ENCODE data around the gene CCDC70. TPM values are rescaled to one million over a fixed set of nuclear protein-coding genes. Genes with fewer than 3 reads are reported as not detected.
"Not testable (repeated sequence)": the region's sequence is repeated elsewhere in the genome, so short reads cannot be mapped to it uniquely, and the experiment has no call there.

CCDC70 gene
- total RNA-seq, 2 donors from 2014 or later, result not detected

DNA sequence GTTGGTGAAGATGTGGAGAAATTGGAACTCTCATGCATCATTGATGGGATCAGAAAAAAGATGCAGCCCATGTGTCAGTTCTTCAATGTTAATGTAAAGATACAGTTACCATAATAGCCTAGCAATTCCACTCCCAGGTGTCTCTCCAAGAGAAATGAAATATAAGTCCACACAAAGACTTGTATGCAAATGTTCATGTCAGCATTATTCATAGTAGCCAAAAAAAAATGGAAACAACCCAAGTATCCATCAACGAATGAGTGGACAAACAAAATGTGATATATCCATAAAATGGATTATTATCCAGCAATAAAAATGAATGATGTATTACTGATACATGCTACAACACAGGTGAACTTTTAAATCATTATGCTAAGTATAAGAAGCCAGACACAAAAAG is 38.7 kb downstream of the CCDC70 start:
- TF ChIP-seq, protein P1, sequence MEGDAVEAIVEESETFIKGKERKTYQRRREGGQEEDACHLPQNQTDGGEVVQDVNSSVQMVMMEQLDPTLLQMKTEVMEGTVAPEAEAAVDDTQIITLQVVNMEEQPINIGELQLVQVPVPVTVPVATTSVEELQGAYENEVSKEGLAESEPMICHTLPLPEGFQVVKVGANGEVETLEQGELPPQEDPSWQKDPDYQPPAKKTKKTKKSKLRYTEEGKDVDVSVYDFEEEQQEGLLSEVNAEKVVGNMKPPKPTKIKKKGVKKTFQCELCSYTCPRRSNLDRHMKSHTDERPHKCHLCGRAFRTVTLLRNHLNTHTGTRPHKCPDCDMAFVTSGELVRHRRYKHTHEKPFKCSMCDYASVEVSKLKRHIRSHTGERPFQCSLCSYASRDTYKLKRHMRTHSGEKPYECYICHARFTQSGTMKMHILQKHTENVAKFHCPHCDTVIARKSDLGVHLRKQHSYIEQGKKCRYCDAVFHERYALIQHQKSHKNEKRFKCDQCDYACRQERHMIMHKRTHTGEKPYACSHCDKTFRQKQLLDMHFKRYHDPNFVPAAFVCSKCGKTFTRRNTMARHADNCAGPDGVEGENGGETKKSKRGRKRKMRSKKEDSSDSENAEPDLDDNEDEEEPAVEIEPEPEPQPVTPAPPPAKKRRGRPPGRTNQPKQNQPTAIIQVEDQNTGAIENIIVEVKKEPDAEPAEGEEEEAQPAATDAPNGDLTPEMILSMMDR (IDR thresholded peaks at IDR 0.05), result no peak
- no peak for DNase-seq
- Histone ChIP-seq H3K27ac (no peak overlapping the region), H3K36me3 (no peaks in the 10 kb centered on the region), H3K9ac (ENCODE audit: low read depth in 2 of 2, low read length in 2 of 2) (no peak overlapping the region), H3K4me3 (no peak overlapping the region), H3K27me3 (no peaks in the 10 kb centered on the region), H3K4me1 (no peaks in the 10 kb centered on the region), H3K9me3 (no peaks in the 10 kb centered on the region)
- intact Hi-C loops (cut with DNase I), result no loop called here

- Histone ChIP-seq H3K36me3 (no peaks in the 10 kb centered on the region), H3K27me3 (no peaks in the 10 kb centered on the region), H3K4me3 (no peak overlapping the region), H3K27ac (no peak overlapping the region), H3K4me1 (no peaks in the 10 kb centered on the region), H3K9me3 (no peaks in the 10 kb centered on the region), H3K9ac (ENCODE audit: low read depth in 2 of 2, low read length in 2 of 2) (no peak overlapping the region)
- TF ChIP-seq, protein P1 (IDR thresholded peaks at IDR 0.05), result no peak
- intact Hi-C loops (cut with DNase I), result no loop called here
- no peak for DNase-seq
Measured at GRCh38 chr13:51902776-51903175, 41.0 kb downstream of the CCDC70 start.

DNA sequence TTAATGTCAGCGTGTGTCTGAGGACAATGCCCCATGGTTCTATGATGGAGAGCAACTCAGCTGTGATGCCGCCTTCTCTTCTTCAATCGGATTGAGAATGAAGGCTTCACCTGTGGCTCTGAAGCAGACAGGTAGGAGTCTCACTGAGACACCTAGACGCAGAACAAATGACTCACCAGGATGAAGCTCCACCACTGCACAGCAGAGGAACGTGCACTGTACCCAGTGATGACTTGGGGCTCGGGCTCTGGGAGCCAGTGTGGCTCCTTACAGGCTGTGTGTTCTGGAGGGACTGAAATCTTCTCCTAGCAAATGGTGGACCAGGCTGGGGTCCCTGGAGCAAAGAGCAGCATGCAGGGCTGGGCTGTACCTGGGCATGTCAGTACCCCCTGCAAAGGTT is 44.0 kb downstream of the CCDC70 start:
- no peaks in the 10 kb centered on the region for H3K36me3 ChIP-seq
- DNase-seq, result peak; percentile 4
- TF ChIP-seq, protein P1 (IDR thresholded peaks at IDR 0.05), result no peak

GRCh38 chr13:51906581-51906980 is 44.8 kb downstream of the CCDC70 start:
- no peak overlapping the region for H3K4me3 ChIP-seq
- no peaks in the 10 kb centered on the region for H3K36me3 ChIP-seq
- H3K9me3 ChIP-seq, result no peaks in the 10 kb centered on the region
- H3K27ac ChIP-seq, result no peak overlapping the region
- TF ChIP-seq, protein P1 (IDR thresholded peaks at IDR 0.05), result no peak
- no peaks in the 10 kb centered on the region for H3K27me3 ChIP-seq
- intact Hi-C loops (cut with DNase I), result no loop called here
- H3K4me1 ChIP-seq, result no peaks in the 10 kb centered on the region
- no peak overlapping the region for H3K9ac ChIP-seq (ENCODE audit: low read depth in 2 of 2, low read length in 2 of 2)
- no peak for DNase-seq

More for the DNA sequence above, 44.0 kb downstream of the CCDC70 start:
- no peak overlapping the region for H3K9ac ChIP-seq (ENCODE audit: low read depth in 2 of 2, low read length in 2 of 2)
- H3K4me3 ChIP-seq, result no peak overlapping the region
- no peaks in the 10 kb centered on the region for H3K9me3 ChIP-seq
- H3K27ac ChIP-seq, result no peak overlapping the region
- no peaks in the 10 kb centered on the region for H3K4me1 ChIP-seq
- no peaks in the 10 kb centered on the region for H3K27me3 ChIP-seq
- intact Hi-C loops (cut with DNase I), result no loop called here

DNA sequence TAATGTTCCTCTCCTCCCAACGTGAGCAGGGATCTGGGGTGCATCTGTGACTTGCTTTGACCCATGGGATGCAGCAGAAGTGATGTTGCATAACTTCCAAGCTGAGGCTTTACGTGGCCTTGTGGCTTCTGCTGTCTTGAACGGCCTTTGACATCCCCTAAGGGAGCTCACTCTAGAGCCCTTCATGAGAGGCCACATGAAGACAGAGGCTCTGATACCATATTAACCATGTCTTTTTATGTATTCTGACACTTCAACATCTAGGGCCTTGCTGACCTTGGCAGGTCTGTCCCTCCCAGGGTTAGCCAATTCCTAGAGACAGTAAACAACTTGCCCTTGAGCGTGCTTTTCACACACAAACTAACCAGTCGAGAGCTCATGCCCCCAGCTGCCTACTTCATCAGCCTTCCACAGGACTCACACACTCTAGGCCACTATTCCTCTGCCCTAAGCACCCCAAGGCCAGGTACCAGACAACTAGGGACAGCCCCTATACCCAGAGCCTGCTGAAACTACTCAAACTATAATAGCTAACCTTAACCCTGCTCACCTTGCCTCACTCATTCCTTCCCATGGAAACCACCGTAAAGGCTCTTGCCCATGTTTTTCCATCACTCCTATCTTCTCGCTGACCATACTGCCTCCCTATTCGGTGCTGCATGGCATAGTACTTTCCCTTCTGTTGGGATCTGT is 45.4 kb downstream of the CCDC70 start:
- Histone ChIP-seq H3K4me1 (no peaks in the 10 kb centered on the region), H3K9me3 (no peaks in the 10 kb centered on the region), H3K36me3 (no peaks in the 10 kb centered on the region), H3K27me3 (no peaks in the 10 kb centered on the region), H3K27ac (no peak overlapping the region), H3K9ac (ENCODE audit: low read depth in 2 of 2, low read length in 2 of 2) (no peak overlapping the region), H3K4me3 (no peak overlapping the region)
- intact Hi-C loops (cut with DNase I), result no loop called here
- DNase-seq, result no peak
- TF ChIP-seq, protein P1 (IDR thresholded peaks at IDR 0.05), result no peak

DNA sequence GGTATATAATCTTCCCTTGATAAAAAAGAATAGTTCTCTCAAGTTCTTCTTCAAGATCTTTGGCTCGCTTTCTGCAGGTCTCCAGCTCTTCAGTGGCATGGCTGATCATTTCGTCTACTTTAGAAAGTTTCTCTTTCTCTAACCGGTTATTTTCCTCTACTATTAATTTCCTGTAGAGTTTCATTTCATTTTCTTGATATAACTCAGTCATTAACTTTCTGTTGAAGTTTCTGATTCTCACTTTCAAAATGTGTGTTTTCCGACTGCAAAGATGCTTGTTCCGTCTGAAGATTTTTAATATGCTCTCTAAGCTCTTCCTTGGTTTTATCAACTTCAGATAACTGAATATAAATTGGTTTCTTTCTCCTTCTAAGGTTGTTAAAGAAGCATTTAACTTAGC is 47.5 kb downstream of the CCDC70 start:
- H3K27ac ChIP-seq; H3K9me3 ChIP-seq; H3K4me1 ChIP-seq; H3K9ac ChIP-seq (ENCODE audit: low read depth in 2 of 2, low read length in 2 of 2); H3K4me3 ChIP-seq; DNase-seq; intact Hi-C loops (cut with DNase I); H3K36me3 ChIP-seq; H3K27me3 ChIP-seq: not testable (repeated sequence)

Data from colonic mucosa (tissue), 4 donors.